Mammary epithelial cell (primary cell): Measurements from ENCODE around the gene OGG1.

Experiments
- CTCF ChIP-seq, 2 donors: IDR thresholded peaks in 1 of 2; conservative IDR thresholded peaks in 1 of 2; 2 replicates each; pipeline ENCODE4 v1.5.1; 2011 to 2012; ENCODE audit warnings: inconsistent platforms in 2 of 2, low read length in 2 of 2, mild to moderate bottlenecking in 2 of 2, control low read depth in 1 of 2, low read depth in 1 of 2; ENCODE audit not compliant: insufficient read depth in 1 of 2; ENCODE audit errors: extremely low read depth in 1 of 2
- EZH2 ChIP-seq: IDR thresholded peaks from 2 replicates; pipeline ENCODE4 v1.6.1; 2012; ENCODE audit warnings: low read length, inconsistent platforms, borderline replicate concordance

GRCh38 chr3:9769426-9770275, 19.9 kb downstream of the OGG1 start, which contains the start of gene CAMK1:
- TF ChIP-seq CTCF (conservative IDR thresholded peaks at IDR 0.05 in 1 of 2, IDR thresholded peaks at IDR 0.05 in 1 of 2; ENCODE audit: extremely low read depth in 1 of 2, insufficient read depth in 1 of 2, low read depth in 1 of 2, low read length in 2 of 2) (no peak), EZH2 (no peak)
